ENCODE measurements around the gene C4orf17.

- TF ChIP-seq CTCF (IDR thresholded peaks at IDR 0.05; ENCODE audit: low read depth, low read length) (no peak), MYC (IDR thresholded peaks at IDR 0.05; ENCODE audit: low read depth, low read length) (no peak), POLR2A (IDR thresholded peaks at IDR 0.05; ENCODE audit: extremely low read depth, insufficient read length) (no peak)
- TF ChIP-seq, protein P1, sequence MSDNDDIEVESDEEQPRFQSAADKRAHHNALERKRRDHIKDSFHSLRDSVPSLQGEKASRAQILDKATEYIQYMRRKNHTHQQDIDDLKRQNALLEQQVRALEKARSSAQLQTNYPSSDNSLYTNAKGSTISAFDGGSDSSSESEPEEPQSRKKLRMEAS (IDR thresholded peaks at IDR 0.05; ENCODE audit: low read depth, low read length): no peak
Observed at GRCh38 chr4:99571883-99572282, 61.1 kb downstream of the C4orf17 start.

Measured in NB4 (cell line).